DOHH2 (cell line): ENCODE data around the gene PLVAP.

ENCODE experiments used
- CTCF ChIP-seq: fragments of 200-600 bp; sonication (generic); IDR thresholded peaks from one replicate; pipeline ENCODE4 v1.5.1; 2014; ENCODE audit warnings: antibody characterized with exemption, mild to moderate bottlenecking, low read depth, low read length; ENCODE audit not compliant: poor library complexity, severe bottlenecking
- EZH2phosphoT487 ChIP-seq: fragments of 200-600 bp; sonication (generic); IDR thresholded peaks from 2 replicates; pipeline ENCODE4 v1.6.1; 2017; ENCODE audit warnings: borderline replicate concordance, mild to moderate bottlenecking, antibody characterized with exemption, low read length, moderate library complexity, mixed read lengths

- no peak for TF ChIP-seq CTCF
- no peak for TF ChIP-seq EZH2phosphoT487
Observed at GRCh38 chr19:17379221-17379631, 2.1 kb upstream of the PLVAP start.
